ENCODE measurements around the gene KCNJ5.
A peak's percentile ranks its signal among the peaks of the same experiment; 100 is the strongest.

The KCNJ5 gene

GRCh38 chr11:128890543-128891368, at the start of gene KCNJ5:
TSS of gene KCNJ5 (plus strand) at chr11:128891356. CDS start at chr11:128911274, 19,918 bp downstream.
- DNase-seq = peak in 2 of 3 experiments; percentile 78 to 82

DNA sequence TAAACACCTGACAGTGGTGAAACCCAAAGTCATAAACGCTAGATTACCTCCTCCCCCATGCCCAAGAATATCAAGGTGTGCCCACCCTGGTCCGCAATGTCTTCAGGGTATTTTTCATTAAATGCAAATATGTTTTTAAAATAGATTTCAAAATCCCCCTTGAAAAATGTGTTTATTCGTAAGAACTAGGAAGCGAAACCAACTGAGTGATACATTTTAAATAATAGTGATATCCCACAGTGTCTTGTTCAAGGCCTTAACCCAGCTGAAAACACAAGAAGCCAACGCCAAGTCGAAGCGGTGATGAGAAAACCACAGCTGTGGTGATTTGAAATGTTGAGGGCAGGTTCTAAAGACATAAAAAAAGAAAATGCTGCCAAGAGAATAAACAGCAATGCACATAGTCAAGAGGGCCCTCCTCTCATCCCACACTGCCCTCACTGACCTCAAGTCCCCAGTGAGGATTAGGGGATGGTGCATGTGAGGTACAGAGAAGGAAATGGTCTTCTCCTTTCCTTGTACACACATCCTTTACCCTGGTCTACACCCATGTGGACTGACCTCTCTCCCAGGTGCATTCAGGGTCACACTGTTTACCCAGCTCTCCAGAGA, 49.6 kb upstream of the KCNJ5 start:
- DNase-seq = no peak

DNA sequence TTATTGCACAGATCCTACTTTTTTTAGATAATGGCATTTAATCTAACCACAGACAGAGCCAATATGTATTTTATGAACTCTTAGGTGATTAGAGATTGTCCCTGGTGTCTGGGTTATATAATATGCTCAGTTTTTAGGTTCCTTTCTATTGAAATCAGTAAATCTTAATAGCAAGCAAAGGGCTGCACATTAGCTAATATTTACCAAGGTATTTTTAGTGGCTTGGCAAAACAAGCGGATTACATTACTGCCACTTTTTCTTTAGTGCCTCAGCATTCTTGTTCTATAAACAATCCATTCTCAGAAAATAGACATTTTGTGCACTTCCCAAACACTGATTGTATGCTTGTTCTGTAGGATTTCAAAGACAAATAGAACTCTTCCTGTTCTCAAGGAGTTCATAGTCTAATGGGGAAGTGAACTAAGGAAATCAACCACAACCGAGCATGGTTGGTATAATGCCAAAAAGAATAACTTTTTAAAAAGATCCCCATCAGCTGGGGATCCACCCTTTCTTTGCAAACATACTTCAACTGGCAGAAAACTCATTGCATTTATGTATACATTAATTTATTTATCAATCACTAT, 47.9 kb upstream of the KCNJ5 start:
- DNase-seq = no peak

GRCh38 chr11:128845334-128845780, 45.8 kb upstream of the KCNJ5 start:
- no peak for DNase-seq

DNA sequence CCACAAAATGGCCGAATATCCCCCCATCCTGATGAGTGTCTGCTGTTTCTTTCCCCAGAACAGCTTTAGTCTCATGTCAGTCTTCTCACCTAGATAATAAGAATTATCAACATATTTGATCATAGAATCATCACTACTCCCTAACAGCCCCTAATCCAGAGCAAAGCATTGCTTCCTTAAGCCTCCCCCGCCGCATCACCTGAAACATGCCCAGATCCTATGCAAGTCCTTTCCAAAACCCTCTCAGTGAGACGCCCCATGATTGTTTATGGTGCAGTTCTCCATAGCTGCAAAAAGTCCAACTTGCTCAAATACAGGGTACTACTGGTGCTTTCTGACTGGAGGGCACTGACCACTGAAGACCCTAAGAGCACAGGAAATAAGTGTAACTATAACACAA, 44.2 kb upstream of the KCNJ5 start:
- DNase-seq = no peak

GRCh38 chr11:128848815-128849455, 42.2 kb upstream of the KCNJ5 start:
- peak in 1 of 3 experiments; percentile 6 for DNase-seq

DNA sequence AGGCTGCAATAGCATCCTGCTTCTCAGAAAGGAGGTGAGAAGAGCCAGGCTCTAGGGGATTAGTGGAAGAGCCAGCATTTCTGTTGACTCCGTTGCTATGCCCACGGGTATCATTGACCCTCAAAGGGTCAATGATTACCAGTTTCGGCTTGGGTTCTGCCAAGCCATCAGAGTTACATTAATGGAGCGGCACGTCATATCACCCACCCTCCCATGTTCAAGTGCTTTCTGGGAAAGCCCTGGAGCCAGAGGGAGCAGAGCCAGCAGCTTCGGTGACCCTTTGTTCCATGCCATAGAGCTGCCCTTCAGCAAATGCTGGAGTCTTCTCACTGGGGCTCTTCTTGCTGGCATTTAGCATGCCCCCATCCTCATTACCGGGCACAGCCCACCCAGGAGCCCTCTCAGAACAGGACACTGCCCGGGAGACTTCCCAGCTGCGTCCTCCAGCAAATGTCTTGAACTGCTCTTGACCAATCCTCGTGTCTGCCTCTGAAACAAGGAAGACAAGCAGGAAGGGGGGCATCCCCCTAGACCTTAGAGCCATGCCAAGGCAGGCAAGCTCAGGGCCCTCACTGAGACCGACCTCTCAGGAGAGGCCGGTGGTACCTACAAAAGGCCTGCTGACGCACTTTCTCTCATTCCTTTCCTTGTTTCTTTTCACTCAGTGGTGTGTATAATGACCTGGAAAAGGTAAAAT, 38.7 kb upstream of the KCNJ5 start:
- DNase-seq = no peak

DNA sequence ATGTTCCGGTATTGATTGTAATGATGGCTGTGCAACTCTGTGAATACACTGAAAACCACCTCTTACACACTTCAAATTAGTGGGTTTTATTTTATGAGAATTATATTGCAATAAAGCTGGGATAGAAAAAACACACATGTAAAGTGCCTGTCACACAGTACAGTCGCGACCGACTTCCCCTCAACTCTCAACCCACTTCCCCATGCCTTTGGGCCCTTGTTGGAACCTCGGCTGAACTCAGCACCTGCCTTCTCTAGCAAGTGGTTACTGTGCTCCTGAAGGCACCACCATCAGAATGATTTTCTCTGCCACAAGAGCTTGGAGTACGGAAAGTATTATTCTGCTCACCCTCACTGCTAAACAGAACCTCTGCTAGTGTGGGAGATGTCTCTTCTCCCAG, 37.6 kb upstream of the KCNJ5 start:
- DNase-seq = no peak

DNA sequence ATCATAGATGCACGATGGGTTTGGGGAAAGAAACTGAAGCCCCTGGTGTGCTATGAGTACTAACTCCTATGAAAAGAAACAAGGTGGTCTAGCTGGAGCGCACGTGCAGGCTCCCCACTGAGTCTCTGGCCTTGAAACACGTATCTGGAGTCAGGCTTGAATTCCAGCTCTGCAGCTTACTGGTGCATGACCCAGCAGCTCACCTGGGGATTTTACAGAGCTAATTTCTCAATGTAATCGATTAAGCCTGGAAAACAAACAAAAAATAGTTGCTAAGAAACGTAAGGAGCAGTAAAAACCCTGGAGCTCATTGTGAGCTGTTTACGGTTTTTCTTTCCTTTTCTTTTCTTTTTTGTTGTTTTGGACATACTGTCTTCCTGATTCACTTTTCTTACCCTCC, 36.3 kb upstream of the KCNJ5 start:
- DNase-seq = no peak

DNA sequence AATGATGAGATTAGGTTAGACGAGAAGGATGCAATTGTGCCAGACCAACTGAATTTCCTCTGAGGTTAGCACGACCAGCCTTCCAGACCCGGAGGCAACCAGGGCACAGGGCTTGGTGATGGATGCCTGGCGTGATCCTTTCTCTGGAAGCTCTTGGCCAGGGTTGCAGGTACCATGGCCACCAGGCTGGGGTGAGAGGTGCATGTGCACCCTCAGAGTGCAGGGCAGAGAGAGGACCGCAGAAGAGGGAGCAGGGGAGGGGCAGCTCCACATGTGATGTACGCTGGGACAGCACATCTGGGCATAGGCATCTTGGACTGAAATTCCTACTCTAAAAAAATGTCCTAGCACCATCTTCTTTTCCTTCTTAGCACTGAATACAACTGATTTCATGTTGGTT, 34.9 kb upstream of the KCNJ5 start:
- no peak for DNase-seq

DNA sequence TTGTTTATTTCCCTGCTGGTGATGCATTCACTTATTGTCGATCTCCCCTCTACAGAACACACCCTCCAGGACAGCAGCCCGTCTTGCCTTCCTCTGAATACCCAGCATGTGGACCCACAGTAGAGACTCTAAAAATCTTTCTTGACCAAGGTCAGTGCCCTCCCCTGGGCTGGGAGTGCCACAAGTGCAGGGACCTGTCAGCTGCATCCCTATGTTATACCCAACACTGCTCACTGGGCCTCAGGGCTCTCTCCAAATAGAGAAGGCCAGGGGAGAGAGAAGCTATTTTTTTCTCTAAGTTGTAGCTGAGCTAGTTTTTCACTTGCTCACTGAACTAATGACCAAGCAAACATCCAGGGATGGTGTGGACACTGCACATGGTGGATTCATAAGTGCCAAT, 33.8 kb upstream of the KCNJ5 start:
- no peak for DNase-seq

DNA sequence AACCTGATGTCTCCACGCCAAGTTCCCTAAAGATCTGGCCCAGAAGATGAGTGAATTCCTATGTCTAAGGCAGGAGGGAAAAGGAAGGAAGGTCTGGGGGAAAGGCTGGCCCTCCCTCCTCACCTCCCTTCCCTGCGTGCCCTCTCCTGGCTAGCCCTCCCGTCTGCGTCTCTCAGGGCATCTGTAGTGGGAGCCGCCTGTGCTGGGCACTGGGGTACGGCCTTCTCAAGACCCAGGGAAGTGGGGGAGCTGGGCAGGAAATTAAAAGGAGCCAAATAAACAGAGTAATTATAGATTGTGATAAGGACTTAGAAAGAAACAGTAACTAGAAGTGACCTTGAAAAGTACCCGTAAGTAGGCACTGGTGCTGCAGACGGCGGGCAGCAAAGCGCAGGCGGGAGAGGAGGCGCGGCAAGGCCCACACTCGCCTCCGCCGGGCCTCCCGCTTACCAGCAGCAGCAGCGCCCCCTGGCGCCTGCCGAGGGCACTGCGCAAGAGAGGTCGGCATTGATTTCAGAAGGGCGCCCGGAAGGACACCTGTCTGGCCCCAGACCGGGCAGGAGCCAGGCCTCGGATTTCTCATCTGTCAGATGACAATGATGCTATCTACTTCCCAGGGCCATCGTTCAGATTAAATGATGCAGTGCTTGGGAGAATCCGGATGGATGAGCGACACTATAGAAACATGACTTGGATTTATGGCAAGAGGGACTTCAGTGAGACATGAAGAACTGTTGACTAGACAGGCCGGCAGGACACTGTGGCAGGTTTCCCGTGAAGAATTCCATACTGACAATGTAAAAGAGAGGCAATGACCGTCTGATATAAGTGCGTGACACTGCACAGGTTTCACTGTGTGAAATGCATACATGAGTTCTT, 31.4 kb upstream of the KCNJ5 start:
- no peak for DNase-seq

- DNase-seq = no peak
Measured at GRCh38 chr11:128860571-128861361, 30.4 kb upstream of the KCNJ5 start.

- DNase-seq = no peak
Measured at GRCh38 chr11:128862406-128862805, 28.8 kb upstream of the KCNJ5 start.

- no peak for DNase-seq
Measured at GRCh38 chr11:128862908-128863660, 28.1 kb upstream of the KCNJ5 start.

GRCh38 chr11:128865490-128865889, 25.7 kb upstream of the KCNJ5 start:
- no peak for DNase-seq

GRCh38 chr11:128867277-128867676, 23.9 kb upstream of the KCNJ5 start, which contains the start of gene KCNJ1:
TSS of gene KCNJ1 (minus strand) at chr11:128867296. CDS start at chr11:128840243, 27,053 bp downstream.
- no peak for DNase-seq

GRCh38 chr11:128868841-128869671, 22.1 kb upstream of the KCNJ5 start:
- no peak for DNase-seq

DNA sequence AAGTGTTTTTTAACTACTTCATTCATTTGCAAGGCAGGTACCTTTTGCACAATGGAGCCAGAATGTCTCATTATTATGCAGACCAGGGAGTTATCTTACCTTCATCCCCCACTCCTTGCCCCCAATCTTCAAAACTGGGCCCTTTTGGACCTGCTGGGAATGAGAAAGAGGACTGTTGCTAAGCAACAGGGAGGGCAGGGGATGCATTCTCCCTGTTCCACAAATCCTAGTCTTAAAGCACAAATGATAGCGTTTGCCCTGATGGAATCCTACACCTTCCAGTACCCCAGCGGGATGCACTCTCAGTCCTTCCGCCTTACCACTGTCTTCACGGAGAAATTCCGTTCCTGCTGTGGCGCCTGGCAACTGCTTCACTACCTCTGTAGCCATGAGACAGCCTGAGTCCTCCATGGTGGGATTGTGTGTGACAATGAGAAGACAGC, 20.0 kb upstream of the KCNJ5 start:
- peak in 1 of 3 experiments; percentile 21 for DNase-seq
